BE2C (cell line): ENCODE results near the gene PTPRN2.

ENCODE experiments used
- DNase-seq: peaks from one replicate; pipeline ENCODE4 v3.0.0-alpha.2; 2020
- H3K27me3 ChIP-seq: fragments of 250-450 bp; sonication (Bioruptor Pico); 2 replicates; pipeline ENCODE4 v1.5.1; 2020; ENCODE audit warnings: mild to moderate bottlenecking
- H3K36me3 ChIP-seq: fragments of 250-450 bp; sonication (Bioruptor Pico); 2 replicates; pipeline ENCODE4 v1.5.1; 2020; ENCODE audit warnings: mild to moderate bottlenecking
- H3K4me1 ChIP-seq: fragments of 250-450 bp; sonication (Bioruptor Pico); 2 replicates; pipeline ENCODE4 v1.5.1; 2020
- H3K4me3 ChIP-seq: 2 replicates; pipeline ENCODE4 v1.5.1; 2011; ENCODE audit warnings: low read depth, low read length
- H3K9me3 ChIP-seq: fragments of 250-450 bp; sonication (Bioruptor Pico); 2 replicates; pipeline ENCODE4 v1.5.1; 2020
- TF ChIP-seq, protein P1 (sequence below): IDR thresholded peaks from 2 replicates; pipeline ENCODE4 v1.5.1; 2012; ENCODE audit warnings: mild to moderate bottlenecking, low read depth, low read length

PTPRN2 gene

DNA sequence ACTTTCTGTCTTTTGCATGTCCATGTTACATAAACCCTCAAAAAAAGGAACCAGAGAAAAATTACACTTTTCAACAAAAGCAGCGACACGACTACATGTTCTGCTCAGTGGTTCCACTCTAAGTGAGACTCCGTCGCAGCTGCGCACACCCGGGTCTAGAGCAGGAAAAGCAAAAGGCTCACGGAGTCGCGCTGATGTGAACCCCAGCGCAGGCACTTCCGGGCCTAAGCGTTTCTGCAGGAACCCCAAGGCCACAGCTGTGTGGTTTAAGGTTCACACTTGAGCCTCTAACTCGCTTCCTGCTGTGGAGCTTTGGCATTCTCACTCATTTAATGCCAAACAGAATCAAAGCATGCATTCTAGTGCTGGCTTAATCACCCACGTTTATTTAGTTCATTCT lies 1010.6 kb downstream of the PTPRN2 start:
- DNase-seq, result no peak
- H3K4me3 ChIP-seq, result no peak overlapping the region
- H3K9me3 ChIP-seq, result no peaks in the 10 kb centered on the region; the same call in 1 of the 2 replicates
- H3K36me3 ChIP-seq, result no peaks in the 10 kb centered on the region
- no peaks in the 10 kb centered on the region for H3K4me1 ChIP-seq
- TF ChIP-seq, protein P1, sequence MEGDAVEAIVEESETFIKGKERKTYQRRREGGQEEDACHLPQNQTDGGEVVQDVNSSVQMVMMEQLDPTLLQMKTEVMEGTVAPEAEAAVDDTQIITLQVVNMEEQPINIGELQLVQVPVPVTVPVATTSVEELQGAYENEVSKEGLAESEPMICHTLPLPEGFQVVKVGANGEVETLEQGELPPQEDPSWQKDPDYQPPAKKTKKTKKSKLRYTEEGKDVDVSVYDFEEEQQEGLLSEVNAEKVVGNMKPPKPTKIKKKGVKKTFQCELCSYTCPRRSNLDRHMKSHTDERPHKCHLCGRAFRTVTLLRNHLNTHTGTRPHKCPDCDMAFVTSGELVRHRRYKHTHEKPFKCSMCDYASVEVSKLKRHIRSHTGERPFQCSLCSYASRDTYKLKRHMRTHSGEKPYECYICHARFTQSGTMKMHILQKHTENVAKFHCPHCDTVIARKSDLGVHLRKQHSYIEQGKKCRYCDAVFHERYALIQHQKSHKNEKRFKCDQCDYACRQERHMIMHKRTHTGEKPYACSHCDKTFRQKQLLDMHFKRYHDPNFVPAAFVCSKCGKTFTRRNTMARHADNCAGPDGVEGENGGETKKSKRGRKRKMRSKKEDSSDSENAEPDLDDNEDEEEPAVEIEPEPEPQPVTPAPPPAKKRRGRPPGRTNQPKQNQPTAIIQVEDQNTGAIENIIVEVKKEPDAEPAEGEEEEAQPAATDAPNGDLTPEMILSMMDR, result no peak
- no peaks in the 10 kb centered on the region for H3K27me3 ChIP-seq

DNA sequence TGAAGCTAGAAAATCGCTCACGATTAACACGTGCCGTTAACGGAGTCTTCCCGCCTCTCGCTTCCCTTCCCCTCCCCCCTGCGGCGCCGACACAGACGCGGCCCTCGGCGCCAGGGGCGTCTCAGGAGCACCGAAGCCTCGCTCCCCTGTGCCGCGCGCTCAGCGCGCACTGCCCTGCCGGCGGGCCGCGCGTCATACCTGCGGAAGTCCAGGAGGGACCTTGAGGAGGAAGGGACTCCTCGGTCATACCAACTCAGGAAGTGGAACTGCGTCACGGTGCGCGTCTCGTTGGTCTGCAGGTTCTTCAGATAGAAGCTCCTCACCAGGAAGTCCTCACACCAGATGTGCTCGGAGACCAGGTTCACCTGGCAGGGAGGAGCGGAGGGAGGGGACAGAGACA lies 1011.2 kb downstream of the PTPRN2 start:
- Histone ChIP-seq H3K4me3 (no peak overlapping the region), H3K4me1 (no peaks in the 10 kb centered on the region), H3K9me3 (no peaks in the 10 kb centered on the region; the same call in 1 of the 2 replicates), H3K36me3 (no peaks in the 10 kb centered on the region), H3K27me3 (no peaks in the 10 kb centered on the region)
- no peak for DNase-seq
- TF ChIP-seq, protein P1, result no peak

DNA sequence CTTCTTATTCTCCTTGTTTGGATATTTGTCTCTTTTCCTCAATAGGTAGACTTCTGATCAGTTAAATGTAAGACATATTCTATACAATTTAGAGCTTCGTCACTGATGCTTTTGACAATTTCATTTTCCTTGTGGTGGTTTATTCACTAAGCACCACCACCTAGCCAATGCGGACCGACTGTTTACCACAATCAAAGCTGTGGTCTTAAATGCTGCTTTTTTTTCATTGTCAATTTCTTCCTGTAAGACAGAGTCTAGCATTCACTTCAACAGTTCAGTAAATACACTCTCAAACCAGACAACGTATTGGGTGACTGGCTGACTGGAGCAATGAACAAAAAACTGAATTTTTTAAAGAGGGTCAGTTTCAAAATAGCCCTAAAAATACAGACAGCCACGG lies 1011.8 kb downstream of the PTPRN2 start:
- Histone ChIP-seq H3K4me1 (no peaks in the 10 kb centered on the region), H3K9me3 (no peaks in the 10 kb centered on the region; the same call in 1 of the 2 replicates), H3K27me3 (no peaks in the 10 kb centered on the region), H3K36me3 (no peaks in the 10 kb centered on the region), H3K4me3 (no peak overlapping the region)
- no peak for DNase-seq
- TF ChIP-seq, protein P1, result no peak

DNA sequence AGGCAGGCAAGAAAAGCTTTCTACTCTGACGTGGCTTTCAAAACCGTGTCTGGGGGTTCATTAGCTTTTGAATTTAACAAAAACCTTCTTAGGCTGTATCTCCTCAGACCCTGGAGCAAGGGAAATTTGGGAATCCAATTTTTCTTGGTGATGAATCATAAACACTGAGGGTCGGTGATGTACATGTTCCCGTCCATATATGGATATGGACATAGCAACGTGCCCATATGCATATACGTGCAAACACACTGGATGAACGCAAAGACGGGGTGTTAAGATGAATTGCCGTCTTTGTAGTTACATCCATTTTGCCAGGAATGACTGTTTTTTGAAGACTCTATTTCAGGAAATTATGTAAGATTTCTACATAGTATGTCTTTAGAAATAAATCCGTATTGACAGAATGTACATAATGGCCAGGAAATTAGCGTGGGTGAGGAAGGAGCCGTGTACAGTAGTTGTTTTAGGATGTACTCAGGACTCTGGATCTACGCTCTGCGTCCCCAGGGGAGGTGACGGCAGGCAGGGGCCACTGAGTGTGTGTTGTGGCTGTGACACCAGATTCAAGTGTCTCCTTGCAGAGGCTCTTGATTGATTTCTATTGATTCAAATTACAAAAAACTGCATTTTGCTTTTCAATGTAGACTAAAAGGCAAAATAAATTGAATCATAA lies 1012.6 kb downstream of the PTPRN2 start:
- Histone ChIP-seq H3K27me3 (no peaks in the 10 kb centered on the region), H3K36me3 (no peaks in the 10 kb centered on the region), H3K4me1 (no peaks in the 10 kb centered on the region), H3K9me3 (no peaks in the 10 kb centered on the region; the same call in 1 of the 2 replicates), H3K4me3 (no peak overlapping the region)
- DNase-seq, result no peak
- TF ChIP-seq, protein P1, result no peak

DNA sequence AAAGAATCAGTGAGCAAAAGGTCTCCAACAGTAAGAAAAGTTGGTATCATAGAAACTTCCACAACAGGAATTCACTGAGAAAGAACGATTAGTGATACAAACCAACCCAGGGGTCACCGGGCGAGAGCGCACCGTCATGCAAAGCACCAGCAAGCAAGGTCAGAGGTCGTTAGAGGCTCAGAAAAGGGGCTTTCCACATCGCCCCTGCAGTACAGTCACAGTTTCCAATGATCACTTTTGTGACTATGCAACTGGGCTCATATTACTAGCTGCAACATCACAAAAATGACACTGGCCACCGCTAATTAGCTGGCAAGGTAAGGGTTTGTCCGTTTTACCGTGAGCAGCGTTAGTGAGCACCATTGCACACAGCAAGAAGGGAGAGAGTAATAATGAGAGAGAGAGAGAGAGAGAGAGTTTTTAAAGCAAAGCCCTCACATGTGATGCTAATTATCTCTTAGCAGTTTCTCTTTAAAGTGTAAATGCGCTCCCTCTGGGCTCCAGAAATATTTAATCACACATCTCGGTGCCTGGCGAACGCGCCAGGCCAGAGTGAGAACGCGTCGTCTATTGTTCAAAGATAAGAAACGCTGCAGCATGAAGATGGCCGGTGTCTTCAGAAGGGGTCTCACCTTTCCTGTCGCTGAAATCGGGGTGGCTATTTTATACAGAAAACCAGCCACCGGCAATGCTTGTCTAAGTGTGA lies 1013.4 kb downstream of the PTPRN2 start:
- Histone ChIP-seq H3K4me3 (no peak overlapping the region), H3K9me3 (no peaks in the 10 kb centered on the region; the same call in 1 of the 2 replicates), H3K4me1 (no peaks in the 10 kb centered on the region), H3K36me3 (no peaks in the 10 kb centered on the region), H3K27me3 (no peaks in the 10 kb centered on the region)
- TF ChIP-seq, protein P1, result no peak
- DNase-seq, result no peak

DNA sequence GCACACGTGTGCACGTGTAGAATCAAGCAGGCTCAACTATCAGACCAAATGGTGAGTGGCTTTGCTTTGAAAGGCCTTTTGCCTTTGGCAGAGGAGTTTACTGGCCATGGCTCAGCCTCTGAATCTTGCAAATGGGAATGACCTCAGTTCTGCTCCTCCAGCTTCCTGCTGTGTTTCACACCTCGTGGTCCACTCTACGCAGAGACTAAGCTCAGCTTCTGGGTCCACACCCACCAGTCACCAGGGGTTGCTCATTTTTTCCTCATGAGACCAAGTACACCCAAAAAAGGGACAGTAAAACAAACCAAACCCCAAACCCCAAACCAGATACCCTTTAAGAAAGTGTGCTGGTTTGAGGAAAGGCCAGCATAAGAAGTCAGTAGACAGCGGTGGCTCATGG lies 1014.4 kb downstream of the PTPRN2 start:
- no peaks in the 10 kb centered on the region for H3K9me3 ChIP-seq
- H3K36me3 ChIP-seq, result no peaks in the 10 kb centered on the region
- H3K27me3 ChIP-seq, result no peaks in the 10 kb centered on the region
- TF ChIP-seq, protein P1, result no peak
- DNase-seq, result no peak
- H3K4me1 ChIP-seq, result no peaks in the 10 kb centered on the region
- H3K4me3 ChIP-seq, result no peak overlapping the region
